ENCODE measurements around the gene LPIN2. TPM values are rescaled to one million over a fixed set of nuclear protein-coding genes. Genes with fewer than 3 reads are reported as not detected.

The LPIN2 gene
- total and polyA plus RNA-seq, 2 of the 13 experiments (the other 11 are each of a cell fraction or from before 2014, with no cell fraction given) = 46.0 to 119 TPM

DNA sequence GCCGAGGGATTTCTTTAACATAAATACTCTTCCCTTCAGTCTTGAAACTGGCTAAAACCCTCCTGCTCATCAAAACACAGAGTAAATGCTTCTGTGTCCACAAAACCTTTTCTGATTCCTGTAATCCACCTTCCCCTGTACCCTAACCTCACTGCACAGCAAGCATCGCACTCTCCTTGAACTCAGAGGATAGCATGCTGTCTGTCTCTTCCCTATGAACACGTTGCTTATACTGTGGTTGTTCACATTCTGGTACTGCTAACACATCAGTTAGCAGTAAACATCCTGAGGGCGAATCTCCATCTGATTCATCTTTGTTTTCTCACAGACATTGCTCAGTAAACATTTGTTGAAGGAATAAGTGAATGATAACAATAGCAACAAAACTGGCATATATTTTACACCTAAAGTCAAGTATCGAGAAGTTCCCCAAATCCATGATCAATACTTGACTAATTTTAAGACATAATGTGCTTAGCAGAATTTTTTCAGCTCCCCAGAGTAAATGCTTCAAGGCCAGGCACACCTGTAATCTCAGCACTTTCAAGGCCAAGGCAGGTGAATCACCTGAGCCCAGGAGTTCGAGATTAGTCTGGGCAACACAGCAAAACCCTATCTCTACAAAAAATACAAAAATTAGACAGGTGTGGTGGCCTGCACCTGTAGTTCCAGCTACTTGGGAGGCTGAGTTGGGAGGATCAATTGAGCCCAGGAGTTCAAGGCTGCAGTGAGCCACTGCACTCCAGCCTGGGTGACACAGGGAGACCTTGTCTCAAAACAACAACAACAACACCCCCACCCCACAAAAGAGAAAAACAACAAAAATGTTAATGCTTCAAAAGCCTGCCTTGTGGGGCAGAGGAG is 45.6 kb upstream of the LPIN2 start (continued):
- TF ChIP-seq, protein P1, sequence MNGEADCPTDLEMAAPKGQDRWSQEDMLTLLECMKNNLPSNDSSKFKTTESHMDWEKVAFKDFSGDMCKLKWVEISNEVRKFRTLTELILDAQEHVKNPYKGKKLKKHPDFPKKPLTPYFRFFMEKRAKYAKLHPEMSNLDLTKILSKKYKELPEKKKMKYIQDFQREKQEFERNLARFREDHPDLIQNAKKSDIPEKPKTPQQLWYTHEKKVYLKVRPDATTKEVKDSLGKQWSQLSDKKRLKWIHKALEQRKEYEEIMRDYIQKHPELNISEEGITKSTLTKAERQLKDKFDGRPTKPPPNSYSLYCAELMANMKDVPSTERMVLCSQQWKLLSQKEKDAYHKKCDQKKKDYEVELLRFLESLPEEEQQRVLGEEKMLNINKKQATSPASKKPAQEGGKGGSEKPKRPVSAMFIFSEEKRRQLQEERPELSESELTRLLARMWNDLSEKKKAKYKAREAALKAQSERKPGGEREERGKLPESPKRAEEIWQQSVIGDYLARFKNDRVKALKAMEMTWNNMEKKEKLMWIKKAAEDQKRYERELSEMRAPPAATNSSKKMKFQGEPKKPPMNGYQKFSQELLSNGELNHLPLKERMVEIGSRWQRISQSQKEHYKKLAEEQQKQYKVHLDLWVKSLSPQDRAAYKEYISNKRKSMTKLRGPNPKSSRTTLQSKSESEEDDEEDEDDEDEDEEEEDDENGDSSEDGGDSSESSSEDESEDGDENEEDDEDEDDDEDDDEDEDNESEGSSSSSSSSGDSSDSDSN (CRISPR knock-in tag; IDR thresholded peaks at IDR 0.05) = no peak
- TF ChIP-seq NR1H2 (CRISPR knock-in tag; IDR thresholded peaks at IDR 0.05; ENCODE audit: borderline replicate concordance, low read depth) (no peak), ZNF160 (CRISPR knock-in tag; IDR thresholded peaks at IDR 0.05) (no peak), ZNF619 (CRISPR knock-in tag; IDR thresholded peaks at IDR 0.05) (no peak), ZNF225 (CRISPR knock-in tag; IDR thresholded peaks at IDR 0.05) (no peak), SP1 (IDR thresholded peaks at IDR 0.05) (no peak), SP1 (CRISPR knock-in tag; IDR thresholded peaks at IDR 0.05) (no peak), ZFP41 (CRISPR knock-in tag; IDR thresholded peaks at IDR 0.05; ENCODE audit: borderline replicate concordance) (no peak), HMG20A (CRISPR knock-in tag; IDR thresholded peaks at IDR 0.05; ENCODE audit: borderline replicate concordance) (peak; percentile 73; the same call in 1 of the 2 replicates), NFKBIZ (CRISPR knock-in tag; IDR thresholded peaks at IDR 0.05) (no peak), DNMT1 (CRISPR knock-in tag; IDR thresholded peaks at IDR 0.05) (no peak), PHF20 (CRISPR knock-in tag; IDR thresholded peaks at IDR 0.05) (no peak), RAD51 (IDR thresholded peaks at IDR 0.05; ENCODE audit: borderline replicate concordance) (no peak), ZNF749 (CRISPR knock-in tag; IDR thresholded peaks at IDR 0.05; ENCODE audit: borderline replicate concordance) (no peak), NR2F1 (CRISPR knock-in tag; IDR thresholded peaks at IDR 0.05) (no peak), ZNF546 (CRISPR knock-in tag; conservative IDR thresholded peaks at IDR 0.05) (no peak), NFE2 (CRISPR knock-in tag; IDR thresholded peaks at IDR 0.05) (no peak), ZSCAN20 (CRISPR knock-in tag; IDR thresholded peaks at IDR 0.05; ENCODE audit: borderline replicate concordance) (no peak), ZNF230 (CRISPR knock-in tag; IDR thresholded peaks at IDR 0.05) (no peak)
- TF ChIP-seq, protein P2, sequence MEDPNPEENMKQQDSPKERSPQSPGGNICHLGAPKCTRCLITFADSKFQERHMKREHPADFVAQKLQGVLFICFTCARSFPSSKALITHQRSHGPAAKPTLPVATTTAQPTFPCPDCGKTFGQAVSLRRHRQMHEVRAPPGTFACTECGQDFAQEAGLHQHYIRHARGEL (CRISPR knock-in tag; IDR thresholded peaks at IDR 0.05) = no peak
- TF ChIP-seq, protein P3, sequence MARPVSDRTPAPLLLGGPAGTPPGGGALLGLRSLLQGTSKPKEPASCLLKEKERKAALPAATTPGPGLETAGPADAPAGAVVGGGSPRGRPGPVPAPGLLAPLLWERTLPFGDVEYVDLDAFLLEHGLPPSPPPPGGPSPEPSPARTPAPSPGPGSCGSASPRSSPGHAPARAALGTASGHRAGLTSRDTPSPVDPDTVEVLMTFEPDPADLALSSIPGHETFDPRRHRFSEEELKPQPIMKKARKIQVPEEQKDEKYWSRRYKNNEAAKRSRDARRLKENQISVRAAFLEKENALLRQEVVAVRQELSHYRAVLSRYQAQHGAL (CRISPR knock-in tag; IDR thresholded peaks at IDR 0.05; ENCODE audit: not compliant biosample characterization) = no peak
- TF ChIP-seq, protein P4, sequence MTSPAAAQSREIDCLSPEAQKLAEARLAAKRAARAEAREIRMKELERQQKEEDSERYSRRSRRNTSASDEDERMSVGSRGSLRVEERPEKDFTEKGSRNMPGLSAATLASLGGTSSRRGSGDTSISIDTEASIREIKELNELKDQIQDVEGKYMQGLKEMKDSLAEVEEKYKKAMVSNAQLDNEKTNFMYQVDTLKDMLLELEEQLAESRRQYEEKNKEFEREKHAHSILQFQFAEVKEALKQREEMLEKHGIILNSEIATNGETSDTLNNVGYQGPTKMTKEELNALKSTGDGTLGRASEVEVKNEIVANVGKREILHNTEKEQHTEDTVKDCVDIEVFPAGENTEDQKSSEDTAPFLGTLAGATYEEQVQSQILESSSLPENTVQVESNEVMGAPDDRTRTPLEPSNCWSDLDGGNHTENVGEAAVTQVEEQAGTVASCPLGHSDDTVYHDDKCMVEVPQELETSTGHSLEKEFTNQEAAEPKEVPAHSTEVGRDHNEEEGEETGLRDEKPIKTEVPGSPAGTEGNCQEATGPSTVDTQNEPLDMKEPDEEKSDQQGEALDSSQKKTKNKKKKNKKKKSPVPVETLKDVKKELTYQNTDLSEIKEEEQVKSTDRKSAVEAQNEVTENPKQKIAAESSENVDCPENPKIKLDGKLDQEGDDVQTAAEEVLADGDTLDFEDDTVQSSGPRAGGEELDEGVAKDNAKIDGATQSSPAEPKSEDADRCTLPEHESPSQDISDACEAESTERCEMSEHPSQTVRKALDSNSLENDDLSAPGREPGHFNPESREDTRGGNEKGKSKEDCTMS (CRISPR knock-in tag; conservative IDR thresholded peaks at IDR 0.05) = no peak
- TF ChIP-seq, protein P5, sequence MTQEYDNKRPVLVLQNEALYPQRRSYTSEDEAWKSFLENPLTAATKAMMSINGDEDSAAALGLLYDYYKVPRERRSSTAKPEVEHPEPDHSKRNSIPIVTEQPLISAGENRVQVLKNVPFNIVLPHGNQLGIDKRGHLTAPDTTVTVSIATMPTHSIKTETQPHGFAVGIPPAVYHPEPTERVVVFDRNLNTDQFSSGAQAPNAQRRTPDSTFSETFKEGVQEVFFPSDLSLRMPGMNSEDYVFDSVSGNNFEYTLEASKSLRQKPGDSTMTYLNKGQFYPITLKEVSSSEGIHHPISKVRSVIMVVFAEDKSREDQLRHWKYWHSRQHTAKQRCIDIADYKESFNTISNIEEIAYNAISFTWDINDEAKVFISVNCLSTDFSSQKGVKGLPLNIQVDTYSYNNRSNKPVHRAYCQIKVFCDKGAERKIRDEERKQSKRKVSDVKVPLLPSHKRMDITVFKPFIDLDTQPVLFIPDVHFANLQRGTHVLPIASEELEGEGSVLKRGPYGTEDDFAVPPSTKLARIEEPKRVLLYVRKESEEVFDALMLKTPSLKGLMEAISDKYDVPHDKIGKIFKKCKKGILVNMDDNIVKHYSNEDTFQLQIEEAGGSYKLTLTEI (CRISPR knock-in tag; conservative IDR thresholded peaks at IDR 0.05) = no peak

Measured in HepG2 (cell line).